ENCODE measurements around the gene GJC2.
"Not testable (repeated sequence)": the region's sequence is repeated elsewhere in the genome, so short reads cannot be mapped to it uniquely, and the experiment has no call there.

Gene GJC2

GRCh38 chr1:228174482-228175315 lies 25.0 kb downstream of the GJC2 start:
- no peak for DNase-seq

- no peak for DNase-seq
Measured at GRCh38 chr1:228175316-228176023, 25.7 kb downstream of the GJC2 start.

GRCh38 chr1:228176024-228176395 lies 26.3 kb downstream of the GJC2 start:
- no peak for DNase-seq

- no peak for DNase-seq
Measured at GRCh38 chr1:228176461-228177182, 26.9 kb downstream of the GJC2 start.

- no peak for DNase-seq
Measured at GRCh38 chr1:228177183-228177475, 27.4 kb downstream of the GJC2 start.

GRCh38 chr1:228177721-228178710 lies 28.3 kb downstream of the GJC2 start:
- DNase-seq: no peak

GRCh38 chr1:228178737-228179684 lies 29.3 kb downstream of the GJC2 start:
- DNase-seq: no peak

GRCh38 chr1:228180271-228180958 lies 30.7 kb downstream of the GJC2 start:
- DNase-seq: no peak

GRCh38 chr1:228180959-228181644 lies 31.4 kb downstream of the GJC2 start:
- no peak for DNase-seq

- DNase-seq: no peak
Measured at GRCh38 chr1:228181645-228182034, 31.9 kb downstream of the GJC2 start.

- DNase-seq: no peak
Measured at GRCh38 chr1:228182296-228183030, 32.7 kb downstream of the GJC2 start.

- no peak for DNase-seq
Measured at GRCh38 chr1:228184152-228184551, 34.4 kb downstream of the GJC2 start.

GRCh38 chr1:228185641-228185965 lies 35.9 kb downstream of the GJC2 start:
- DNase-seq: no peak

- DNase-seq: not testable (repeated sequence)
Measured at GRCh38 chr1:228188249-228188648, 38.5 kb downstream of the GJC2 start.

- DNase-seq: no peak
Measured at GRCh38 chr1:228190182-228190581, 40.5 kb downstream of the GJC2 start.

- DNase-seq: no peak
Measured at GRCh38 chr1:228190778-228191177, 41.0 kb downstream of the GJC2 start.

GRCh38 chr1:228194436-228194835 lies 44.7 kb downstream of the GJC2 start:
- no peak for DNase-seq

- DNase-seq: no peak
Measured at GRCh38 chr1:228194921-228195812, 45.4 kb downstream of the GJC2 start.
